Adipose tissue (tissue), 3 donors: ENCODE data around the gene CAMP. TPM values are rescaled to one million over a fixed set of nuclear protein-coding genes. Genes with fewer than 3 reads are reported as not detected.
"Not testable (repeated sequence)": the region's sequence is repeated elsewhere in the genome, so short reads cannot be mapped to it uniquely, and the experiment has no call there.

Experiments
- H3K27ac ChIP-seq: one replicate; pipeline ENCODE4 v1.5.1; 2013; ENCODE audit warnings: low read depth, low read length
- WGBS, 3 donors: extraction: QIAGEN DNeasy Blood & Tissue Kit; methylation state at CpG; one replicate each; pipeline ENCODE4 v1.1.7; 2013; 5-methylcytosine and 5-hydroxymethylcytosine counted together
- polyA plus RNA-seq, 3 donors: library from polyadenylated mRNA; stranded (reverse); fragments of 200-250 nt; gene quantifications; one replicate each; pipeline ENCODE4 v1.2.3, GENCODE V29; 2013
- donor health status: healthy with polysubstance abuse.
- donor health status: Bipolar disorder and iron deficiency.
- donor health status: healthy.

The CAMP gene
- polyA plus RNA-seq, 3 donors: 0.88 to 2.5 TPM; not detected in 1

DNA sequence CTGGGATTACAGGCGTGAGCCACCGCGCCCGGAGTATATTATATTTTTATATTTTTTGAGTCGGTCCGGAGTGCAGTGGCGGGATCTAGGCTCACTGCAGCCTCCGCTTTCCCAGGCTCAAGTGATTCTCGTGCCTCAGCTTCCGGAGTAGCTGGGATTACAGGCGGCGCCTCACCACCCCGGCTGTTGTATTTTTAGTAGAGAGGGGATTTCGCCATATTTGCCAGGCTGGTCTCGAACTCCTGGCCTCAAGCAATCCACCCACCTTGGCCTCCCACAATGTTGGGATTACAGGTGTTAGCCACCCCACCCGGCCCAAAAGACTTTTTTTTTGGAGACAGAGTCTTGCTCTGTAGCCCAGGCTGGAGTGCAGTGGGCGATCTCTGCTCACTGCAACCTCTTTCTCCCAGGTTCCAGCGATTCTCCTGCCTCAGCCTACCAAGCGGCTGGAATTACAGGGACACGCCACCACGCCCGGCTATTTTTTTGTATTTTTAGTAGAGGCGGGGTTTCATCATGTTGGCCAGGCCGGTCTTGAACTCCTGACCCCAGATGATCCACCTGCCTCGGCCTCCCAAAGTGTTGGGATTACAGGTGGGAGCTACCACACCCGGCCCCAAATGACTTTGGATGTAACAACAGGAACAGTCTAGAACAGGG lies 18.6 kb downstream of the CAMP start:
- 48 to 56% (median 49%) methylated on average over 26 of the region's 26 CpGs for WGBS, 3 donors
- no peak overlapping the region for H3K27ac ChIP-seq

DNA sequence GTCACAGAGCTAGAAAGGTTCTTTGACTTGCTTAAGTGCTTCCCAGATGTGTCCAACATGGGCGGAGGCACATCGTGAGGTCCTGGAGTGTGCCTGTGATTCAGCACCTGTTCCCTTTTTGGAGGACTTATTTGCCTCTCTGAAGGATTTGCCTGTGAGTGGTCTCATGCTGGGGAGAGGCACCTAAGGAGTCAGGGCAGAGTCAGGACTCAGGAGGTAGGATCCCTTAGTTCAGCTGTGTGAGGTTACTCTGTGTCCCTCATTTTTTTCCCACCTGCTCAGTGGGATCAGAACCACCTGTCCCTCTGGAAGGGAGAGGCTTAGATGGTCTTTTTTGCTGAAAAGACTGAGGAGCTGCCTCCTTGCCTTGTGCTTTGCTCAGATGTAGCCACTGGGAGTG lies 20.6 kb downstream of the CAMP start:
- WGBS, 3 donors: 85 to 98% (median 86%) methylated on average over 2 of the region's 2 CpGs
- H3K27ac ChIP-seq: no peak overlapping the region

GRCh38 chr3:48244461-48244860 lies 21.2 kb downstream of the CAMP start:
- H3K27ac ChIP-seq: no peak overlapping the region
- WGBS, 3 donors: 75 to 82% (median 81%) methylated on average over 1 of the region's 1 CpG

DNA sequence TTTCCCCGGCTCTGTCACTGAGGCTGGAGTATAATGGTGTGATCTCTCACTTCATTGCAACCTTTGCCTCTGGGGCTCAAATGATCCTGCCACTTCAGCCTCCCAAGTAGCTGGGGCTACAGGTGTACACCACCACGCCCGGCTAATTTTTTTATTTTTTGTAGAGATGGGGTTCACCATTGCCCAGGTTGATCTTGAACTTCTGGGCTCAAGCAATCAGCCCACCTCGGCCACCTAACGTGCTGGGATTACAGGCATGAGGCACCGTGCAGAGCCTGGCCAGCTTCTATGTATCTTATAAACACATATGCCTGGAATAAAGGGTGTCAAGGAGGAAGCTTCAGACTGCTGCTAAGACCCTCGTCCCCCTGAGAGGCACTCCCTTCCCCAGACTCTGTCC lies 21.8 kb downstream of the CAMP start:
- WGBS, 3 donors: 91 to 97% (median 96%) methylated on average over 7 of the region's 7 CpGs
- H3K27ac ChIP-seq: no peak overlapping the region

DNA sequence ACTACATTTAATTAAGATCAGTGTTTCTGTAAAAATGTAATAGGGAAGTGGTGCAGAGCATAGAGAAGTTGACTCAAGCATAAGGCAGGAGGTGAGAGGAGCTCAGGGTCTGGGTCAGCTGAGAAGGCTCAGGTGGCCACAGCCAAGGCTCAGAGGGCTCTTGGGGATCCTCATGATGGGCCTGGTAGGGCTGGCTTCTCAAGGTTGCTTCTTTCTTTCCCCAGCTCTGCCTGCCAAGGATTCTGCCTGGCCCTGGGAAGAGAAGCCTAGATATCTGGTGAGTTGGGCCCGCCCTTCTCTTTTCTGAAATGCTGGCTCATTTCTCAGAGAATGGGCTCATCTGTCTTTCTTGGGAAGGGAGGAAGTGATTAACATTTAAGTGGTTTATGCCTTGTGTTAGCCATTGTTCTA lies 24.1 kb downstream of the CAMP start:
- WGBS, 3 donors: 55 to 69% (median 55%) methylated on average over 1 of the region's 1 CpG
- H3K27ac ChIP-seq: no peak overlapping the region

- no peak overlapping the region for H3K27ac ChIP-seq
- 71 to 85% (median 80%) methylated on average over 4 of the region's 4 CpGs for WGBS, 3 donors
Observed at GRCh38 chr3:48248095-48248850, 25.0 kb downstream of the CAMP start.

DNA sequence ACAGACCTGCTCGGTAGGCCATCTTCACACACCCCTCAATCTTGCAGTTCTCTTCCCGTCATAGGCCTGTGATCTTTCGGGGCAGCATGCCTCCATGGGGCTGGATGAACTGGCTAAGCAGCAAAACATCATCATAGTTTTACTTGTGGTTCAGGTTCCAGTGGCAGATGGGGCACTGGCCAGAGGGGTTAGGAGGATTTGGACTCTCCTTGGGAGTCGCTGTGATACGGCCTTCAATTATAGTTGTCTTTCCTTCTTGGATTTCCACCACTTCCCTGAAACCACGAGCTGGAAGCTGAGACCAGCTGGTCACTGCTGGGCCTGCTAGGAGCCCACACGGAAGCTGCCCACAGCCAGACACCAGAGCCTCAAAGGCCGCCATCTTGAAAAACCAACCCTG lies 33.3 kb downstream of the CAMP start:
- 91 to 97% (median 95%) methylated on average over 8 of the region's 8 CpGs for WGBS, 3 donors
- H3K27ac ChIP-seq: no peak overlapping the region

GRCh38 chr3:48258530-48258929 lies 35.2 kb downstream of the CAMP start:
- 89 to 100% (median 97%) methylated on average over 1 of the region's 1 CpG for WGBS, 3 donors
- H3K27ac ChIP-seq: no peak overlapping the region

GRCh38 chr3:48267782-48268181 lies 44.5 kb downstream of the CAMP start:
- H3K27ac ChIP-seq: no peak overlapping the region
- WGBS, 3 donors: 50 to 69% (median 53%) methylated on average over 2 of the region's 2 CpGs

DNA sequence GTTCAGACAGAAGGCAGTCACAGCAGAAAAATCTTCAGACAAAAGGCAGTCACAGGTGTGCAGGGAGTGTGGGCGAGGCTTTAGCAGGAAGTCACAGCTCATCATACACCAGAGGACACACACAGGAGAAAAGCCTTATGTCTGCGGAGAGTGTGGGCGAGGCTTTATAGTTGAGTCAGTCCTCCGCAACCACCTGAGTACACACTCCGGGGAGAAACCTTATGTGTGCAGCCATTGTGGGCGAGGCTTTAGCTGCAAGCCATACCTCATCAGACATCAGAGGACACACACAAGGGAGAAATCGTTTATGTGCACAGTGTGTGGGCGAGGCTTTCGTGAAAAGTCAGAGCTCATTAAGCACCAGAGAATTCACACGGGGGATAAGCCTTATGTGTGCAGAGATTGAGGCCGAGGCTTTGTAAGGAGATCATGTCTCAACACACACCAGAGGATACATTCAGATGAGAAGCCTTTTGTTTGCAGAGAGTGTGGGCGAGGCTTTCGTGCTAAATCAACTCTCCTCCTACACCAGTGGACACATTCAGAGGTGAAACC lies 45.2 kb downstream of the CAMP start:
- no peak overlapping the region for H3K27ac ChIP-seq
- WGBS, 3 donors: 72 to 77% (median 74%) methylated on average over 13 of the region's 13 CpGs

DNA sequence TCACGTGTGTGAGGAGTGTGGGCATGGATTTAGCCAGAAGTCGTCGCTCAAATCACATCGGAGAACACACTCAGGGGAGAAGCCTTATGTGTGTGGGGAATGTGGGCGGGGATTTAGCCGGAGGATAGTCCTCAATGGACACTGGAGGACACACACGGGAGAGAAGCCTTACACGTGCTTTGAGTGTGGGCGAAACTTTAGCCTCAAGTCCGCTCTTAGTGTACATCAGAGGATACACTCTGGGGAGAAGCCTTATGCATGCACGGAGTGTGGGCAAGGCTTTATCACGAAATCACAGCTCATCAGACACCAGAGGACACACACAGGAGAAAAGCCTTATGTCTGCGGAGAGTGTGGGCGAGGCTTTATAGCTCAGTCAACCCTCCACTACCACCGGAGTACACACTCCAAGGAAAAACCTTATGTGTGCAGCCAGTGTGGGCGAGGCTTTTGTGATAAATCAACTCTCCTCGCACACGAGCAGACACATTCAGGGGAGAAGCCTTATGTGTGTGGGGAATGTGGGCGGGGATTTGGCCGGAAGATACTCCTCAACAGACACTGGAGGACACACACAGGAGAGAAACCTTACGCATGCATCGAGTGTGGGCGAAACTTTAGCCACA lies 45.8 kb downstream of the CAMP start:
- WGBS, 3 donors: 68 to 75% (median 70%) methylated on average over 23 of the region's 23 CpGs
- H3K27ac ChIP-seq: no peak overlapping the region

GRCh38 chr3:48269592-48269991 lies 46.3 kb downstream of the CAMP start:
- no peak overlapping the region for H3K27ac ChIP-seq
- 81 to 87% (median 83%) methylated on average over 8 of the region's 8 CpGs for WGBS, 3 donors

GRCh38 chr3:48270306-48270705 lies 47.0 kb downstream of the CAMP start:
- no peak overlapping the region for H3K27ac ChIP-seq
- 81 to 92% (median 83%) methylated on average over 2 of the region's 2 CpGs for WGBS, 3 donors

GRCh38 chr3:48271223-48271622 lies 47.9 kb downstream of the CAMP start:
- H3K27ac ChIP-seq: not testable (repeated sequence)
- WGBS, 3 donors: 92 to 93% (median 93%) methylated on average over 10 of the region's 10 CpGs

DNA sequence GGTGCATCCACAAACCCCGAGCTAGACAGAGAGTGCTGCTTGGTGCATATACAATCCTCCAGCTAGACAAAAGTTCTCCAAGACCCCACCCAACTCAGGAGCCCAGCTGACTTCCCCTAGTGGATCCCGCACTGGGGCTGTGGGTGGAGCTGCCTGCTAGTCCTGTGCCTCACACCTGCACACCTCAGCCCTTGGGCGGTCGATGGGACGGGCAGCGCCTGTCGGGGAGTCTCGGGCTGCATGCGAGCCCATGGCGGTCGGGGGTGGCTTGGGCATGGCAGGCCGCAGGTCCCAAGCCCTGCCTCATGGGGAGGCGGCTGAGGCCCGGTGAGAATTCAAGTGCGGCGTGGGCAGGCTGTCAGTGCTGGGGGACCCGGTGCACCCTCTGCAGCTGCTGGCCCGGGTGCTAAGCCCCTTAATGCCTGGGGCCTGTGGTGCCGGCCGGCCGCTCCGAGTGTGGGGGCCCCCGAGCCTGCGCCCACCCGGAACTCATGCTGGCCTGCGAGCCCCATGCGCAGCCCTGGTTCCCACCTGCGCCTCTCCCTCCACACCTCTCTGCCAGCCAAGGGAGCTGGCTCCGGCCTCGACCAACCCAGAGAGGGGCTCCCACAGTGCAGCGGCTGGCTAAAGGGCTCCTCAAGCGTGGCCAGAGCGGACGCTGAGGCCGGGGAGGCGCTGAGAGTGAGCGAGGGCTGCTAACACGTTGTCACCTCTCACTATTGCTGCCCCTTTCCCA lies 48.6 kb downstream of the CAMP start:
- WGBS, 3 donors: 96 to 98% (median 97%) methylated on average over 34 to 38 of the region's 38 CpGs

DNA sequence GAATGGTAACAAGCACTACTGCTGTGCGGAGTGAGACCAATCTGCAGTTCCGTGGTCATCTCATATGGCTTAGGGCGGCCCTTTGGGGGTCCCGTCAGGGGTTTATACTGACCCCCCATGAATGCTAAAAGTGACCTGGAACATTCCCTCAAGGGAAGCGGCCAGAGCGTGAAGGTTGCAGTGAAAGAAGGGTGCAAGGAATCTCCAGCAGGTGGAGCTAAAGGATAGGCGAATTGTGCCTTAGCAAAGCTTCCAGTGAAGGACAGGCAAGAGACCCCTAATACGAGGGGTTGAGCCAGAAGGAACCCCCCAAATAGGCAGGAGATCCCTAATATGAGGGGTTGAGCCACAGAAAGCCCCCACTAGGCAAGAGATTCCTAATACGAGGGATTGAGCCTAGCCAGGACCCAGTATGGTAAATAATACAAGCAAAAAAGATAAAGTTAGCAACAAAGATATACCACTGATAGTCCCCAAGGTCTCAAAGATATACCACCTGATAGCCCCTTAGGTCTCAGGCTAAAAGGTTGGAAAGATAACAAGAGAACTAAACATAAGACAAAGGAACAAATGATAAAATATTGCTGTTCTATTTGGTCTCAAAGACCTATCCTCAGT lies 50.4 kb downstream of the CAMP start:
- no peak overlapping the region for H3K27ac ChIP-seq
- WGBS, 3 donors: 7 to 16% (median 13%) methylated on average over 9 of the region's 9 CpGs

More for the DNA sequence above, 48.6 kb downstream of the CAMP start:
- H3K27ac ChIP-seq: no peak overlapping the region

GRCh38 chr3:48274452-48274851 lies 51.2 kb downstream of the CAMP start:
- H3K27ac ChIP-seq: no peak overlapping the region
- WGBS, 3 donors: 87 to 92% (median 90%) methylated on average over 10 of the region's 10 CpGs
